T-helper 2 cell treated with Interferon-gamma antibody and Interleukin-4, amounts not matched to agents 100 ng/mL and 5 ng/mL, for 36 hours (primary cell): ENCODE data around the gene PBX4. TPM values are rescaled to one million over a fixed set of nuclear protein-coding genes. Genes with fewer than 3 reads are reported as not detected.

Experiments
- intact Hi-C: fragments of 100-400 bp; cut with micrococcal nuclease; formaldehyde crosslinking; loops from one replicate; pipeline ENCODE4 v1.15.1; 2023
- total RNA-seq: library from RNA; stranded (reverse); gene quantifications from 2 replicates; pipeline ENCODE4 v1.2.3, GENCODE V29; 2022

PBX4 gene
- total RNA-seq, 1 donor from 2014 or later = 26.0 TPM

DNA sequence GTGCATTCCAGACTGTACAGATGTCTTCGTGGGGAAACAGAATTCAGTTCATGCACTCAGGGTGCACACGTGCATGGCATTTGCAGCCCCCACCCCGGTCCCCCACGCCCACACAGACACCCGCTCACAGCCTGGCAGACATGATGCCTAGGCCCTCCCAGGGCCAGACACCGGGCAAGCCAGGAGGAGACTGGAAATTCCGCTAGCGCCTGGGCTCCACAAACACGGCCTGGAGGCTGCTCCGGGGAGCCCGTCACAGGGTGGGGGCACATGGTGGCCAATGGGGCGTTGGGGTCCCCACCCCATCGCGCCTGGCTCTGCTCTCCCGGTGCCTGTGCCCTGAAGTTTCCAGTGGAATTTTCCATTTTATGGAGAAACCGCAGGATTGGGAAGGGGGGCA, 76.9 kb downstream of the PBX4 start:
- intact Hi-C loops = loop anchor here (5.0 kb wide), 1 partner anchor 86 kb away; the partner anchor contains the start of gene LPAR2

DNA sequence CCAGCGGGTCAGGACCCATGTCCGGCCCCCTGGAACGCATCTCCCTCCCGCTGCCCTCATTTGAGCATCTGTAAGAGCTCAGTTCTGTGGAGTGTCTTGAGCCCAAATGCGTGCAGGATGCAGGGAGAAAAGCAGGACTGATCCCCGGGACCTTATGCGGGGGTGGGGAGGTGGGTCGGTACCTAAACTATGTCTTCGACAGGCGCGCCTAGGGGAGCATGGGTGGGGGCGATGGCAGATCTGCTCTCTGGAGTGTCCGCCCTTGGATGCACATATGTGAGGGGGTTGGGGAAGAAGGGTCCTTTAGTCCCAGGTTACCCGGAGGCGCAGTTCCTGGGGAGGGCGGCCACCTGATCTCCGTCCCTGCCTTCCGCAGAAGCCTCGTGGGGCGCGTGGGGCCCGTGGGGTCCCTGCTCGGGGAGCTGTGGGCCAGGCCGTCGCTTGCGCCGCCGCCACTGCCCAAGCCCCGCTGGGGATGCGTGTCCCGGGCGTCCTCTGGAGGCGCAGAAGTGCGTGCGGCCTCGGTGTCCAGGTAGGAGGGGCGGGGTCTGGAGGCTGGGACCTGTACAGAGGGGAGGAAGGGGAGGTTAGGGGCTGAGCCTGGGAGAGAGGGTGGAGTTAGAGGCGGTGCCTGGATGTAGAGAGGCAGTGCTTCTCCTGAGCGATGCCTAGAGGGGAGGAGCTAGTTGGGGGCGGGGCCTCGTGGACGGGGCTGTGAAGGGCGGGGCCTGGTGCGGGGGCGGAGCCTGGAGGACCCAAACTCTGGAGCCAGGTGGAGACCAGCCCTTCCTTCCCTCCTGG, 77.6 kb downstream of the PBX4 start:
- intact Hi-C loops = loop anchor here (5.0 kb wide), 1 partner anchor 86 kb away; the partner anchor contains the start of gene LPAR2

DNA sequence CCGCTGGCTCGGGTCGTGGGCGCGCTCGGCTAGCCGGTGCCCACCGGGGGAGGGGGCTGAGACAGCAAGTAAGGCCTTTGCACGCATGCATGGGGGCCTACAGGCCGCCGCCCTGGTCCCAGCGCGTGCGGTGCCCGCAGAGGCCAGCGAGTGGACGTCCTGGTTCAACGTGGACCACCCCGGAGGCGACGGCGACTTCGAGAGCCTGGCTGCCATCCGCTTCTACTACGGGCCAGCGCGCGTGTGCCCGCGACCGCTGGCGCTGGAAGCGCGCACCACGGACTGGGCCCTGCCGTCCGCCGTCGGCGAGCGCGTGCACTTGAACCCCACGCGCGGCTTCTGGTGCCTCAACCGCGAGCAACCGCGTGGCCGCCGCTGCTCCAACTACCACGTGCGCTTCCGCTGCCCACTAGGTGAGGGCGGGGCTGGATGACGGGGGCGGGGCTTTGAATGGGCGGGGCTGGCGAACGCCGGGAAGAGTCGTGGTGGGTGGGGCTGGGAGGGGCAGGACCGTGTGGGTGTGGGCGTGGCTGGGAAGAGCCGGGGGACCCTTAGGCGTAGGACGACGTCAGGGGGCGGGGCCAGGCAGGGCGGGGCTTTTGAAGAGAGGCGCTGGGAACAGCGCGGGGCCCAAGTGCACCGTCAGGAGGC, 78.3 kb downstream of the PBX4 start:
- intact Hi-C loops = loop anchor here (5.0 kb wide), 1 partner anchor 87 kb away; the partner anchor contains the start of gene LPAR2

DNA sequence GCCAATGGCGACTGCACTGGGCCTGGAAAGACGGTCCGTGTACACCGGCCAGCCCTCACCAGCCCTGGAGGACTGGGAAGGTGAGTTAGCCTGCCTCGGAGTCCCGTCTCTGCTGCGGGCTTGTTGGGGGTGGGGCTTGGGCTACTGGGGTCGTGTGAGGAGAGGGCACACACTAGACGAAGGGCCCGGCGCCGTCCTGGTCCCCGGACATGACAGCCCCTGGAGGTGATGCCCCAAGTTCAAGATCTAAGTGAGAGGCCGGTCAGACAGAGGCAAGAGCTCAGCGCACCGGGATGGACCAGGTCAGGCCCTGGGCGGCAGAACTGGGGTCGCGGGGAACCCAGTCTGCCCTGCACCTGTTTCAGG, 78.8 kb downstream of the PBX4 start:
- intact Hi-C loops = loop anchor here (5.0 kb wide), 1 partner anchor 88 kb away; the partner anchor contains the start of gene LPAR2

DNA sequence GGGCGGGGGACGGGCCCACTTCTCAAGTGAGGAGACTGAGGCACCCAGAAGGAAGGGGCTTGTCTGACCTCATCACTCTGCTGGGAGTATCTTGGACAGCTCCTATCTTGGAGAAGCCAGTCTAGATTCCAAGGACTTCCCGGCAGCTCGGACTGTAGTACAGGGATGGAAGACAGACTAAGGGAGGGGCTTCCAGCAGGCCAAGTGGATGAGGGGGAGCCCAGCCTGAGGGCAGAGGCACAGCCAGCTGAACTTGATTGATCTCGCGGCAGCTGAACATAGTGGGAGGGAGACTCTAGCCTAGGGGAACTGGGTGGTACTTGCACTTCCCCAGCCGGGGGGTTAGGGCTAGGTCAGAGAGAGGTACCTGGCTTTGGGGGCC, 79.7 kb downstream of the PBX4 start:
- intact Hi-C loops = no loop called here

DNA sequence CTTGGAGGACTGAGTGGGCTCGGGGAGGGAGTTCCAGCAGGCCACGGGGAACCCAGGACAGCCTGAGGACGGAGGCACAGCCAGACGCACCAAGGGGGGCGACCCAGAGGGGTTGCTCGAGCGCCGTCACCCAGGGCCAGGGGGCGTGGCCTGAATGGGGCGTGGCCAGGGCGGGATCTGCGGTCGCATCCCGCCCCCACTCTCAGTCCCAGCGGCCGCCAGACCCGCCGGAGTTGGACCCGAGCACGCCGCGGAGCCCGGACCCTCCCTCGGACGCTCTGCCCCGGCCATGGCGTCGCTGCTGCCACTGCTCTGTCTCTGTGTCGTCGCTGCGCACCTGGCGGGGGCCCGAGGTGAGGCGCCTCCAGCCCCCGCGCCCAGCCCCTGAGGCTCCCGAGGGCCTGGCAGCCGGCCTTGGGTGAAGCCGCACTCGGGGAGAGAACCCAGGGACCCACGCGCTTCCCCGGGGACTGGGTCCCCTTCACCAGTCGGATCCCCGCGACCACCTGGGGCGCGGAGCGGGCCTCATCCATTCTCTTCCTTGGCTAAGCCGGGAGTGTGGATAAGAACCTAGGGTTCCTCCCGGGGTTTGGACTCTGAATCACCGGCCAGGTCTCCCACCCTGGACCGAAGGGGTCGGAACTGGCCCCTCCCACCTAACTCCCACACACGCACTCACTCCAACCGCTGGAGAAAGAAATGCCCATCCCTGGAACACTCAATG, 80.3 kb downstream of the PBX4 start, which contains the start of gene CILP2:
TSS of gene CILP2 (plus strand) at position 205 of the 724 bp plus-strand sequence. CDS start at position 290, 85 bp downstream.
- intact Hi-C loops = no loop called here

DNA sequence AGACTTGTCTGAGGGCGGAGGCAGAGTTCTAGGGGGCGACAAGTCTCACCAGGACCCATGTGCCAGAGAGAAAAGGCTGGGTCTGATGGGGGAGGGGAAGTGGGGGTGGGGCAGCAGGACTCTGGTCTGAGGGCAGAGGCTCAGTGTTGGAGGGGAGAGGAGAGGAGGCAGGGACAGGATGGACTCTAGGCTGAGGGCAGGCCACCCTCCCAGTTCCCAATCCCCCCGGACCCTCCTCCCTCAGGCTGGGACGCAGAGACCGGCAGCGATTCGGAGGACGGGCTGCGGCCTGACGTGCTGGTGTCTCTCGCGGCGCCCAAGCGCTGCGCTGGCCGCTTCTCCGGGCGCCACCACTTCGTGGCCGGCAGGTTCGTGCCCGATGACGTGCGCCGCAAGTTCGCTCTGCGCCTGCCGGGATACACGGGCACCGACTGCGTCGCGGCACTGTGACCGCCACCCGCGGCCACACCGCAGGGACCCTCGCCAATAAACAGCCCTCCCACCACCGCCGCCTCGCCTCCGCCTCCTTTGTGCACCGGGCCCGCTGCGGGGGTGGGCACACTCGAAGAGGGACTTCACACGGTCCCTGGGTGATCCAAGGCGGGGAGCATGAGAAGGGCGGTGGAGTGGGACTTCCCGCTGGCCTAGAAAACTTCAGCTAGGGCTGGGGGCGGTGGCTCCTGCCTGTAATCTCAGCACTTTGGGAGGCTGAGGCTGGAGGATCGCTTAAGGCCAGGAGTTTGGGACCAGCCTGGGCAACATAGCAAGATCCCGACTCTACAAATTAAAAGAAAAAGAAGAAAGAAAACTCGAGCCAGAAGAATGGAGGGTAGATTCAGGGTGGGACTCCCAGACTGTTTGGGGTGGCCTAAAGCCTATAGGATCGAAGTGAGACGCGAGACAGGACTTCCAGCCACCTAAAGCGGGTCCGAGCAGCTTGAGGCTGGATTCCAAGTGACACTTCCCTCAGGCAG, 81.1 kb downstream of the PBX4 start:
- intact Hi-C loops = no loop called here

DNA sequence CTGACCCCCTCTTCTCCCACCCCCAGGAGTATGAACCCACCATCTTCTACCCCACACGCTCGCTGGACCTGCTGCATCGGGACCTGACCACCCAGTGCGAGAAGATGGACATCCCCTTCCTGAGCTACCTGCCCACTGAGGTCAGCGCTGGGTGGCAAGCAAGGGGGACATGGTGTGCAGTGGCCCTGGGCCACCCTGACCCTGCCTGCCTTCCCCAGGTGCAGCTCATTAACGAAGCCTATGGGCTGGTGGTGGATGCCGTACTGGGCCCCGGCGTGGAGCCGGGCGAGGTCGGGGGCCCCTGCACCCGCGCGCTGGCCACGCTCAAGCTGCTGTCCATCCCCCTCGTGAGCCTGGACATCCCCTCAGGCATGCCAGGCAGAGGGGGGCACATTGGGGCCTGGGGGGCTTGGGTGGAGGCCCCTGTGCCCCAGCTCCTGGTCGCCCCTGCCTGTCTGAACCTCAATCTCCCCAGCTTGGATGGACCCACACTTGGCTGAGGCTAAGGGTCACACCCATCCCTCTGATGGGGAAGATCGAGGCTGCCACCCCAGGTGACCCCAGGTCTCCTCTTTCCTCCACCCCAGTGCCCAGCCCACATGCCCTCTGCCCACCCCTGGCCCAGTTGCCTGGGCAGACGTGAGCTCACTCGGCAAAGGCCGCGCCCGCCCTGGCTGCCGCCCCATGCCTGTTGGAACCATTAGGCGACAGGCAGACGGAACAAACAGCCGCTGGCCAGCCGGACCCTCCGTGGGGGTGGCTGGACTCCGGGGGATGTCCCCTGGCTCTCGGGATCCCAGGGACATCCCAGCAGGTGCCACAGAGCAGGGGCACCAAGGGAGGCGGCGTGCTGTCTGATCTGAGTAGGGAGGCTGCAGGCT, 82.9 kb downstream of the PBX4 start:
- intact Hi-C loops = no loop called here

DNA sequence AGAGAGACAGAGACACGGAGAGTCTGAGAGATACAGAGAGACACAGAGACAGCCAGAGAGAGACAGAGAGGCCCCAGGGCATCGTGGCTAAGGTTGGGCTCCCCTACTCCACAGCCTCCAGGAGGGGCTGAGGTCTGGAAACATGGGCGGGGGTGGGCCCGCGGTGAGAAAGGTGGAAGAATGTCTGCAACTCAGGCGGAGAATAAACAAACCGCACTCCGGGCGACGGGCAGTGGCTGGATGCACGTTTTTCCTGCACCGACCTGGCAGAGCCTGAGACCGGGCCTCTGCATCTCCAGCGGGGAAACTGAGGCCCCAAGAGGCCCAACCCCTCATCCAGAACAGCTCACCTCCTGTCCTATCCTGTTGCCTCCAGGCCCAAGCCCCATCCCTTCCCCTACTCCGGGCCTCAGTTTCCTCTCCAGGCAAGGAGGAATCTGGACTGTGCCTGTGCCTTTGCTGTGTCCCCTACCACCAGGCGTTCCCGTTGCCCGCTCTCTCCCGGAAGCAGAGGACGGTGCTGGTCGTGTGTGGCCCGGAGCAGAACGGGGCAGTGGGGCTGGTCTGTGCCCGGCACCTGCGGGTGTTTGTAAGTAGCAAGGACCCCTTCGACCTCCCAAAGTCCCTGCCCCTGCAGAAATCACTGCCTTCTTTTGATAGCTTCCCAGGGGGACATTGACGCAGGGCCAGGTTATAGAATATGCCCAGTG, 83.8 kb downstream of the PBX4 start:
- intact Hi-C loops = loop anchor here (5.0 kb wide), 2 partner anchors 128 to 243 kb away; partner anchors contain the start of gene ATP13A1

DNA sequence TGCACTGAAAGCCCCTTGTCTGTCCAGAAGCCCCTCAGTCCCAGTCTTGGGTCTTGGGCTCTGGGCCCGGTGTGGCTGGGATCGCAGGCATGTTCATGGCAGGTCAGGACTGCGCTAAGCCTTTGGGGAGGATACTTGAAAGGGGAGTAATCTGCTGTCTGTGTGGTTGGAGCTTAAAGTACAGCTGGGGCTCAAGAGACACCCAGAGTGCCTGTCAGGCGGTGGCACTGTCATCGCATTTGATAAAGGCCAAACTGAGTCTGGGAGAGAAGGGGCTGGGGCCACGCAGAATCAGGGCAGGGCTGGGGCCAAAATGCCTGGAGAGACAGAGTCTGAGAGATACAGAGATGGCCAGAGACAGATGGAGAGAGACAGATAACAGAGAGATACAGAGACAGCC, 84.6 kb downstream of the PBX4 start:
- intact Hi-C loops = loop anchor here (5.0 kb wide), 2 partner anchors 128 to 243 kb away; partner anchors contain the start of gene ATP13A1

DNA sequence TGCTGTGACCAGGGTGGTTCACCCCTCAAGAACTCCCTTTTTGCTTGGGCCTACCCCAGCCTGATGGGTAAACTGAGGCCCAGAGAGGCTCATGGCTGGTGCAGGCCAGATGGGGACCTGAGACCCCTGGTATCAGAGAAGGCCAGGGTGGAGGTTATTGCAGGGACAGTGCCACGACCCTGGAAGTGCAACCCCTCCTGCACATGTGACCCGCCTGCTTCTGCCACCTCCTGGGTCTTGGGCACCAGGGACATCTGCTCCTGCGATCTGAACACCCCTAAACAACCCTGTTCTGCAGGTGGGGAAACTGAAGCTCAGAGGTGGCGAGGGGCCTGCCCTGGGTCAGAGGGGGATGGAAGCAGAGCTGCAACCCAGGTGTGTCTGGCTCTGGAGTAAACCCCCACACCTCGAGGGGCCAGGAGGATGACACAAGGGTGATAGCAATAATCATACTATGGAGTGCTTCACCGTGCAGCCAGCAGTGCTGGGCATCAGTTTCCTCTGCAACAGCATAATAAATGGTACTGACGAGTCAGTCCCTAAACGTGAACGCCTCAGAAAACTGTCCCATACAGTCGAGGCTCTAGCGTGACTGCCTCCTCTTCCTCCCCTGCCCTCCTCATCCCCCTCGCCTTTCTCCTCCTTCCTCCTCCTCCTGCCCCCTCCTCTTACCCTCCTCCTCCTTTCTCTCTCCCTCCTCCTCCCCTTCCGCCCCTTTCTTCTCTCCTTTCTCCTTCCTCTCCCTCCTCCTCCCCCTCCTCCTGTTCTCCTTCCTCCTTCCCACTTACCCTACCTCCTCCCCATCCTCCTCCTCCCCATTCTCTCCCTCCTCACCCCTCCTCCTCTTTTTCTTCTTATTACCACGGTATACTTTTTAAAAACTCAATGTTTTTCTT, 85.4 kb downstream of the PBX4 start:
- intact Hi-C loops = loop anchor here (1.0 to 5.0 kb wide), 3 partner anchors 110 to 244 kb away; partner anchors contain the start of genes ATP13A1 and GMIP

DNA sequence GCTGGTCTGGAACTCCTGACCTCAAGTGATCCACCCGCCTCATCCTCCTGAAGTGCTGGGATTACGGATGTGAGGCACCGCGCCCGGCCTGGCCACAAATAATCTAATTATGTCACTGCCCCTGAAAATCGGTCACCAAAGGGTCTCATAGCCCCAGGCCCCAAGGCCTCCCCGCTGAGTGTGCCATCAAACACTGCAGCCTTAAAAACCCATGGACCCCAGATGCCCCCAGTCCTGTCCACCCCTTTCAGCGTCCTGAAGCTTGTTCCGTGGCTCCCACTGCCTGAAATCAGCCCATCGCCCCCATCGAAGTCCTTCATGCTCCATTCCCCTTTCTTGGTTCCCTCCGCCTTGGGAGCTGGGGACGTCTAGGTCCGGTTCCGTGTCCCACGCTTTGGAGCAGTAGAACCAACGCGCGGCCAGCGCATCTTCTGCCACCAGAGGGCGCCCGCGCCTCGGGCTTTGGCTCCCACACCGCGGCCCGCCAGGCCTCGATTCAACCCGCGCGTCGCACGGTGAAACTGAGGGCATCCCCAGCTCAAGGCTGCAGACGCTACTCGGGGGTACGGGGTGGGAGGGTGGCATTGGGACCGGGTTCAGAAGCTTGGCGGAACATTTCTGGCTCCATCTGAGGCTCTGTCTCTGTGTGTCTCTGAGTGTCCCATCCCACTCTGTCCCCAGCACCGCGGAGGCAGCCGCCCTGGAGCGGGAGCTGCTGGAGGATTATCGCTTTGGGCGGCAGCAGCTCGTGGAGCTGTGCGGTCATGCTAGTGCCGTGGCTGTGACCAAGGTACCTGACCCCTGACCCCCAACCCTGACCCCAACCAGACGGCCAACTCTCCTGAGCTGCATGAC, 86.3 kb downstream of the PBX4 start:
- intact Hi-C loops = loop anchor here (1.0 to 5.0 kb wide), 3 partner anchors 111 to 245 kb away; partner anchors contain the start of genes ATP13A1 and GMIP

DNA sequence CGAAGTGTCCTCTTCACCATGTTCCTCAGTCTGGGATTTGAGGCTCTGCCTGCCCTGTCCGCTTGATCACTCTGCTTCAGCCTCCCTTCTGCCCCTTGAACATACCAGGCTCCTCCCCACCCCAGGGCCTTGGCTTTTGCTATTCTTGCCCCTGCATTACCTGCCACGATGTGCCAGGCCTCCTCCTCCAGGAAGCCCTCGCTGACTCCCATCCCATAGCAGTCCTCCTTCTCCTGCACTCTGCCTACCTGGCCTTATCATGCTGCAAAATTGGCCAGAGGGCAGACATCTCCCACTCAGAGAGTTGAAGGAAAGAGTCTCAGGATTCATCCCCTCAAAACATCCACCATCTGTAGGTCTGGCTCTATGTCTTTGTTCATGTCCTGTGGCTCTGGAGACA, 87.6 kb downstream of the PBX4 start:
- intact Hi-C loops = loop anchor here (5.0 kb wide), 2 partner anchors 131 to 246 kb away; partner anchors contain the start of gene ATP13A1

DNA sequence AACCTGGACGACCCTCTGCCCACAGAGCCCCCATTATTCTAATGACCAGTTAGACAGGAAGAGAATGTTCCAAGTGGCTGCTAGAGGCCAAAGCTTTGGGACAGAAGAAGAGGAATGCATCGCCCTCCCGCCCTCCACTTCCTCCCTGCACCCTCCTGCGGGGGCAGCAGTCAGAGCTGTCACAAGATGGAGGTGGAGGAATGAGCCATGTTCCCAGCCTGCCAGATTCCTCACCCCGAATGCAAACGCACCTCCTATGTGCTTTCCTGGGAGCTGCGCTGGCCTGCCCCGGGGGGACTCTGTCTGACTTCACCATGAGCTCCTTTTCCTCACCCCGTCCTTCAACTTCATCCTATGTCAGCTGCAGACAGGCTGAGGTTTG, 88.1 kb downstream of the PBX4 start:
- intact Hi-C loops = loop anchor here (5.0 kb wide), 2 partner anchors 132 to 247 kb away; partner anchors contain the start of gene ATP13A1

DNA sequence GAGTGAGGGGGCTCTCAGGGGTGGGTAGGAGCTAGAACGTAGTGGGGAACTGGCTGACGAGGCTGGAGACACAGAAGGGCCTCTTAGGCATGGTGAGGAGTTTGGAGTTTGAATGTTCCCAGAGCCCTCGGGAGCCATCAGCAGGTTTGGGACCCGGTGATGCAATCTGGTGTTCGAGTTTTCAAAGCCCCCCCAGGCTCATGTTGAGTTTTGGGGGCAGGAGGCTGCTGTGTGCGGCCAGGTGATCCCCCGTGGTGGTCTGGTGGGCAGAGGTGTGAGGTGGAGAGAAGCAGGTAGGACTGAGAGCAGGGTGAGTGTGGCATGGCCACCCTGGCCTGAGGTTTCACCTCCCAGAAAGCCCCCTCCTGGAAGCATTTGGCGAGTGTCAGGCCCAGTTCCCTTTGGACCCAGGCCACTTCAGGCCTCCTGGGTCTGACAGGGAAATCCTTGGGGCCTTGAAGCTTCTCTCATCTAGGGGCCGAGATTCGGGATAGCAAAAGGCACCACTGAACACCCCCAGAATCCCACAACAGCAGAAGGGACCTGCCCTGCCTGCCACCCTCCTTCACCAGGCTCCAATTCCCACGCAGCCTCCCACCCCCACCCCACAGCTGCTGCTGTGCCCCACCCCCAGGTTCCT, 88.6 kb downstream of the PBX4 start:
- intact Hi-C loops = loop anchor here (5.0 kb wide), 2 partner anchors 132 to 247 kb away; partner anchors contain the start of gene ATP13A1
